Astrocyte (in vitro differentiated cells and primary cell): ENCODE measurements around the gene RPGRIP1L.

Experiments
- EZH2 ChIP-seq: IDR thresholded peaks from 2 replicates; pipeline ENCODE4 v1.6.1; 2012; ENCODE audit warnings: mild to moderate bottlenecking, low read length, inconsistent platforms; ENCODE audit not compliant: insufficient read depth
- TF ChIP-seq, protein P1 (sequence below): IDR thresholded peaks from 2 replicates; pipeline ENCODE4 v1.5.1; 2011; ENCODE audit warnings: low read depth, mild to moderate bottlenecking, inconsistent platforms, low read length, moderate library complexity; ENCODE audit not compliant: insufficient read depth

GRCh38 chr16:53686710-53687109 is 16.9 kb downstream of the RPGRIP1L start:
- TF ChIP-seq EZH2 = no peak
- TF ChIP-seq, protein P1, sequence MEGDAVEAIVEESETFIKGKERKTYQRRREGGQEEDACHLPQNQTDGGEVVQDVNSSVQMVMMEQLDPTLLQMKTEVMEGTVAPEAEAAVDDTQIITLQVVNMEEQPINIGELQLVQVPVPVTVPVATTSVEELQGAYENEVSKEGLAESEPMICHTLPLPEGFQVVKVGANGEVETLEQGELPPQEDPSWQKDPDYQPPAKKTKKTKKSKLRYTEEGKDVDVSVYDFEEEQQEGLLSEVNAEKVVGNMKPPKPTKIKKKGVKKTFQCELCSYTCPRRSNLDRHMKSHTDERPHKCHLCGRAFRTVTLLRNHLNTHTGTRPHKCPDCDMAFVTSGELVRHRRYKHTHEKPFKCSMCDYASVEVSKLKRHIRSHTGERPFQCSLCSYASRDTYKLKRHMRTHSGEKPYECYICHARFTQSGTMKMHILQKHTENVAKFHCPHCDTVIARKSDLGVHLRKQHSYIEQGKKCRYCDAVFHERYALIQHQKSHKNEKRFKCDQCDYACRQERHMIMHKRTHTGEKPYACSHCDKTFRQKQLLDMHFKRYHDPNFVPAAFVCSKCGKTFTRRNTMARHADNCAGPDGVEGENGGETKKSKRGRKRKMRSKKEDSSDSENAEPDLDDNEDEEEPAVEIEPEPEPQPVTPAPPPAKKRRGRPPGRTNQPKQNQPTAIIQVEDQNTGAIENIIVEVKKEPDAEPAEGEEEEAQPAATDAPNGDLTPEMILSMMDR = no peak
